Fibroblast of lung (primary cell): ENCODE measurements around the gene APOB.

ENCODE experiments used
- EZH2 ChIP-seq: IDR thresholded peaks from 2 replicates; pipeline ENCODE4 v1.5.1; 2012; ENCODE audit warnings: low read length, control low read depth, mild to moderate bottlenecking; ENCODE audit errors: missing control alignments
- TF ChIP-seq, protein P1 (sequence below), 2 donors: IDR thresholded peaks in 1 of 2; conservative IDR thresholded peaks in 1 of 2; 1 replicate in 1 of 2; 2 replicates in 1 of 2; pipeline ENCODE4 v1.5.1; 2011 to 2012; ENCODE audit warnings: low read length in 2 of 2, control low read depth in 1 of 2, inconsistent platforms in 1 of 2, low read depth in 1 of 2, mild to moderate bottlenecking in 1 of 2

DNA sequence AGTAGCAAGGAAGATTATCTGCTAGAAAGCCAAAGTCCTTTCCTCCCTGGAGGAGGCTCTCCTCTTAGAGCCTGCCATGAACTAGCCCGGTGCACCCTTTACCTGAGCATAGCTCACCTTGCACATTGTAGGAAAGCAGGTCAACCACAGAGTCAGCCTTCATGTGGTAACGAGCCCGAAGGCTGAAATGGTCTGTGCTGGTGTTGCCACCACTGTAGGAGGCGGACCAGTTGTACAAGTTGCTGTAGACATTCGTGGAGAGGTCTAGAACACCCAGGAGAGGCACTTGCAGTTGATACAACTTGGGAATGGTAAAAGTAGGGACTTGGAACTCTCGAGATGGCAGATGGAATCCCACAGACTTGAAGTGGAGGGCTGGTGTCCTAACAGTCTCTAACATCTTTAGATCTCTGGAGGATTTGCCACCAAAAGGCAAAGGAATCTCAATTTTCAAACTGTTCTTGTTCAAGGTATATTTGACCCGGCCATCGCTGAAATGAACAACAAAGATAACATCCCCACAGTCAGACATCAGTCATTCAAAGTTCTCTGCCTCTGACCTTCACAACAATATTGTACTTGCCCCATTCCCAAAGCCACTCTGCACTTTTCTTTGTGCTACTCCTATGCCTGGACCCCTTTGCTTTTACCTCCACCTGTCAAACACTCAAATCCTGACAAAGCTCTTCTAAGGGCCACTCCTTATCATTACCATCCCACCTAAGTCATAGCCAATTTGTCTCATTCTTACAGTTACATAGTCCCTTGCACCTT lies 30.6 kb downstream of the APOB start:
- TF ChIP-seq, protein P1, sequence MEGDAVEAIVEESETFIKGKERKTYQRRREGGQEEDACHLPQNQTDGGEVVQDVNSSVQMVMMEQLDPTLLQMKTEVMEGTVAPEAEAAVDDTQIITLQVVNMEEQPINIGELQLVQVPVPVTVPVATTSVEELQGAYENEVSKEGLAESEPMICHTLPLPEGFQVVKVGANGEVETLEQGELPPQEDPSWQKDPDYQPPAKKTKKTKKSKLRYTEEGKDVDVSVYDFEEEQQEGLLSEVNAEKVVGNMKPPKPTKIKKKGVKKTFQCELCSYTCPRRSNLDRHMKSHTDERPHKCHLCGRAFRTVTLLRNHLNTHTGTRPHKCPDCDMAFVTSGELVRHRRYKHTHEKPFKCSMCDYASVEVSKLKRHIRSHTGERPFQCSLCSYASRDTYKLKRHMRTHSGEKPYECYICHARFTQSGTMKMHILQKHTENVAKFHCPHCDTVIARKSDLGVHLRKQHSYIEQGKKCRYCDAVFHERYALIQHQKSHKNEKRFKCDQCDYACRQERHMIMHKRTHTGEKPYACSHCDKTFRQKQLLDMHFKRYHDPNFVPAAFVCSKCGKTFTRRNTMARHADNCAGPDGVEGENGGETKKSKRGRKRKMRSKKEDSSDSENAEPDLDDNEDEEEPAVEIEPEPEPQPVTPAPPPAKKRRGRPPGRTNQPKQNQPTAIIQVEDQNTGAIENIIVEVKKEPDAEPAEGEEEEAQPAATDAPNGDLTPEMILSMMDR (conservative IDR thresholded peaks at IDR 0.05 in 1 of 2, IDR thresholded peaks at IDR 0.05 in 1 of 2; ENCODE audit: low read depth in 1 of 2, low read length in 2 of 2), result no peak
- no peak for TF ChIP-seq EZH2
